ENCODE results near the gene FOXP1. TPM values are rescaled to one million over a fixed set of nuclear protein-coding genes. Genes with fewer than 3 reads are reported as not detected.

Gene FOXP1
- polyA plus RNA-seq, 1 donor (not counting 4 experiments of a cell fraction or from before 2014, with no cell fraction given) = 14.6 TPM

- no peaks in the 10 kb centered on the region for H3K9me3 ChIP-seq (ENCODE audit: control insufficient read depth, low read depth, low read length)
- no peaks in the 10 kb centered on the region for H3K79me2 ChIP-seq (ENCODE audit: control insufficient read depth, insufficient read depth, low read length)
- DNase-seq (ENCODE audit: low read depth, low spot score) = no peak
- FAIRE-seq = no peak
- no peaks in the 10 kb centered on the region for H3K36me3 ChIP-seq (ENCODE audit: control insufficient read depth in 2 of 2, extremely low read depth in 1 of 2, insufficient read depth in 2 of 2, low read length in 2 of 2)
- H3K4me1 ChIP-seq (ENCODE audit: control insufficient read depth, extremely low read depth, insufficient read depth, low read length) = peaks cover 3% of the 10 kb centered on the region
- H3K9me1 ChIP-seq (ENCODE audit: control insufficient read depth, extremely low read depth, insufficient read depth, low read length) = no peaks in the 10 kb centered on the region
- H4K20me1 ChIP-seq (ENCODE audit: control insufficient read depth, extremely low read depth, insufficient read depth, low read length) = no peaks in the 10 kb centered on the region
- H2AFZ ChIP-seq (ENCODE audit: control insufficient read depth, low read length) = no peak overlapping the region
- no peak overlapping the region for H3K4me2 ChIP-seq (ENCODE audit: control insufficient read depth, extremely low read depth, insufficient read depth, low read depth, low read length)
- dilution Hi-C loops (cut with MboI; ENCODE audit: extremely low pct_ligation_motif_present, low sequenced_read_pairs) = no loop called here
- H3K27me3 ChIP-seq (ENCODE audit: control insufficient read depth, extremely low read depth, insufficient read depth, low read length) = no peaks in the 10 kb centered on the region
- H3K4me3 ChIP-seq (ENCODE audit: control insufficient read depth in 2 of 3, extremely low read depth in 1 of 3, insufficient read depth in 2 of 3, low read depth in 1 of 3, low read length in 3 of 3) = no peak overlapping the region
- TF ChIP-seq CTCF (optimal IDR thresholded peaks at IDR 0.05 in 1 of 3, IDR thresholded peaks at IDR 0.05 in 1 of 3, conservative IDR thresholded peaks at IDR 0.05 in 1 of 3; ENCODE audit: extremely low read depth in 1 of 3, insufficient read depth in 2 of 3, low read length in 3 of 3) (no peak), EZH2 (IDR thresholded peaks at IDR 0.05; ENCODE audit: low read length) (no peak)
- H3K27ac ChIP-seq (ENCODE audit: control insufficient read depth, insufficient read depth, low read length) = no peak overlapping the region
- no peak overlapping the region for H3K9ac ChIP-seq (ENCODE audit: control insufficient read depth, extremely low read depth, insufficient read depth, low read length)
These were observed 34.7 kb downstream of the FOXP1 start for GRCh38 chr3:71548705-71549384.

GRCh38 chr3:71547249-71548198, 36.0 kb downstream of the FOXP1 start:
- FAIRE-seq (no peak), DNase-seq (ENCODE audit: low read depth, low spot score) (no peak)
- dilution Hi-C loops (cut with MboI; ENCODE audit: extremely low pct_ligation_motif_present, low sequenced_read_pairs) = no loop called here
- Histone ChIP-seq H3K27me3 (ENCODE audit: control insufficient read depth, extremely low read depth, insufficient read depth, low read length) (no peaks in the 10 kb centered on the region), H3K27ac (ENCODE audit: control insufficient read depth, insufficient read depth, low read length) (no peak overlapping the region), H3K79me2 (ENCODE audit: control insufficient read depth, insufficient read depth, low read length) (no peaks in the 10 kb centered on the region), H3K36me3 (ENCODE audit: control insufficient read depth in 2 of 2, extremely low read depth in 1 of 2, insufficient read depth in 2 of 2, low read length in 2 of 2) (no peaks in the 10 kb centered on the region), H3K4me2 (ENCODE audit: control insufficient read depth, extremely low read depth, insufficient read depth, low read depth, low read length) (no peak overlapping the region), H2AFZ (ENCODE audit: control insufficient read depth, low read length) (no peak overlapping the region), H3K9me3 (ENCODE audit: control insufficient read depth, low read depth, low read length) (no peaks in the 10 kb centered on the region), H3K9ac (ENCODE audit: control insufficient read depth, extremely low read depth, insufficient read depth, low read length) (no peak overlapping the region), H3K9me1 (ENCODE audit: control insufficient read depth, extremely low read depth, insufficient read depth, low read length) (no peaks in the 10 kb centered on the region), H3K4me1 (ENCODE audit: control insufficient read depth, extremely low read depth, insufficient read depth, low read length) (peaks cover 8% of the 10 kb centered on the region), H3K4me3 (ENCODE audit: control insufficient read depth in 2 of 3, extremely low read depth in 1 of 3, insufficient read depth in 2 of 3, low read depth in 1 of 3, low read length in 3 of 3) (no peak overlapping the region), H4K20me1 (ENCODE audit: control insufficient read depth, extremely low read depth, insufficient read depth, low read length) (no peaks in the 10 kb centered on the region)
- TF ChIP-seq EZH2 (IDR thresholded peaks at IDR 0.05; ENCODE audit: low read length) (no peak), CTCF (optimal IDR thresholded peaks at IDR 0.05 in 1 of 3, IDR thresholded peaks at IDR 0.05 in 1 of 3, conservative IDR thresholded peaks at IDR 0.05 in 1 of 3; ENCODE audit: extremely low read depth in 1 of 3, insufficient read depth in 2 of 3, low read length in 3 of 3) (no peak)

Measured in keratinocyte (primary cell).